Epithelial cell of esophagus (primary cell): ENCODE data around the gene SCN5A.

Experiments used
- DNase-seq: peaks from one replicate; pipeline ENCODE4 v3.0.0; 2010; ENCODE audit warnings: low read depth
- H3K4me3 ChIP-seq: 2 replicates; pipeline ENCODE4 v1.5.1; 2011; ENCODE audit warnings: mild to moderate bottlenecking, low read length, control low read depth
- TF ChIP-seq, protein P1 (sequence below): IDR thresholded peaks from 2 replicates; pipeline ENCODE4 v1.5.1; 2011; ENCODE audit warnings: low read depth, mild to moderate bottlenecking, low read length, control low read depth, inconsistent platforms; ENCODE audit not compliant: insufficient read depth; ENCODE audit errors: missing control alignments

Gene SCN5A

DNA sequence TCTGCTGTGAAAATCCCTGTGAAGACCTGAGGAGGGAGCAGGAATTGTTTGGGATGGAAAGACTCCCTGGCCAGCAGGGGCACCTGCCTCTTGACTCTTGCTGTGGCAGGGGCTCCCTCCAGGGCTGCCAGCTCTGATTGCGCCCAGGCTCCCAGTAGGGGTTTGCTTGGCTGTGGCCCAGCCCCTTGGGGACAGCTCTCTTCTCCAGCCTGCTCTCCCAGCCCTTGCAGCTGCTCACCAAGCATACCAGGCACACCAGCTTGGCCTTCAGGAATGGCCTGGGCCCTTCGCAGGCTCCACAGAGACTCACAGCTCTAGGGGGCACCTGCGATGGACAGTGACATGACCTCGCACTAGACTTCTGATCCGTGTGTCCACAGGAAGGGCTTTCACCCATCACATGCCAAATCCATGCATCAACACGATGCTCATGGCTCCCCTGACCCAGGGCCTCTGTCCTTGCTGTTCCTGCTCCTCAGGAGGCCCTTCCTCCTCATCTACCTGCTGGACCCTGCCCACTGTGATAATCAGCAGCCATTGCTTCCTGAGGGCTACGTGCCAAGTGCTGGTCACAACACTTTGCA is 61.8 kb downstream of the SCN5A start:
- no peak overlapping the region for H3K4me3 ChIP-seq
- TF ChIP-seq, protein P1, sequence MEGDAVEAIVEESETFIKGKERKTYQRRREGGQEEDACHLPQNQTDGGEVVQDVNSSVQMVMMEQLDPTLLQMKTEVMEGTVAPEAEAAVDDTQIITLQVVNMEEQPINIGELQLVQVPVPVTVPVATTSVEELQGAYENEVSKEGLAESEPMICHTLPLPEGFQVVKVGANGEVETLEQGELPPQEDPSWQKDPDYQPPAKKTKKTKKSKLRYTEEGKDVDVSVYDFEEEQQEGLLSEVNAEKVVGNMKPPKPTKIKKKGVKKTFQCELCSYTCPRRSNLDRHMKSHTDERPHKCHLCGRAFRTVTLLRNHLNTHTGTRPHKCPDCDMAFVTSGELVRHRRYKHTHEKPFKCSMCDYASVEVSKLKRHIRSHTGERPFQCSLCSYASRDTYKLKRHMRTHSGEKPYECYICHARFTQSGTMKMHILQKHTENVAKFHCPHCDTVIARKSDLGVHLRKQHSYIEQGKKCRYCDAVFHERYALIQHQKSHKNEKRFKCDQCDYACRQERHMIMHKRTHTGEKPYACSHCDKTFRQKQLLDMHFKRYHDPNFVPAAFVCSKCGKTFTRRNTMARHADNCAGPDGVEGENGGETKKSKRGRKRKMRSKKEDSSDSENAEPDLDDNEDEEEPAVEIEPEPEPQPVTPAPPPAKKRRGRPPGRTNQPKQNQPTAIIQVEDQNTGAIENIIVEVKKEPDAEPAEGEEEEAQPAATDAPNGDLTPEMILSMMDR, result no peak
- no peak for DNase-seq

DNA sequence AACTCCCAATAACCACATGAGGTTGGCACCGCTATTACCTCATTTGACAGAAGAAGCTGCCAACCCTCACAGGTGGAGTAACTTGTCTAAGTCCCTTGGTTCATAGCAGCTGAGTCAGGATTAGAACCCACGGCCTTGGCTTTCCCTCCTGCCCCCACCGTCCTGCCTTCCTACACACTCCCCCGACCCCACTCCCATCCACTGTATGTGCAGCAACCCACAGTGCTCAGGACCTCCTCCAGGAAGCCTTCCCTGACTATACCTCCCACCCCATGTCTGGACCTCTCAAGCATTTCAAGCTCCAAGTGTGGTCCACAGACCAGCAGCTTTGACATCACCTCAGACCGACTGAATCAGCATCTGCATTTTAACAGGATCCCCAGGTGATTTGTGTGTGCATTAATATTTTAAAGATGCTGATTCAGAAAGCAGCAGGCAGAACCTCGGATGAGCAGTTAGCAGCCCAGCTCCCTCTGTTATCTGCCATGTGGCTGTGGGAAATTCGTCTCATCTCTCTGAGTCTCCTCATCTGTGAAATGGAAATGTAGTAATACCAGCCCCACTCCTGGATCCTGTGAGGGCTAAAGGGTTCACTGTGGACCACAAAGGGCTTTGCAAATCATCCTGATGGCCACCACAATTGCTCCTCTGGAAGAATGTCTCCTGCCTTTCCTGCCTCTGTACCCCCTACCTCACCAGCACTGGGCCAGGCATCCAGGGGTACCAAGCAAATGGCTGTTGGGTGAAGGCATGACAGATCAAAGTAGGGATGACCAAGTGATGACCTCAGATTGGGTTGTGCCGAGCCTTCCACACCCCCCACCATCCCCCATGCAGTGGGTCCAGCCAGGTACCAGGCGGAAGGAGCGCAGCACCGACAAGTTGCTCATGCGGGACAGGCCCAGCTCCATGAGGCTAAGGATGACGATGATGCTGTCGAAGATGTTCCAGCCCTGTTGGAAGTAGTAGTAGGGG is 62.7 kb downstream of the SCN5A start:
- DNase-seq, result no peak

DNA sequence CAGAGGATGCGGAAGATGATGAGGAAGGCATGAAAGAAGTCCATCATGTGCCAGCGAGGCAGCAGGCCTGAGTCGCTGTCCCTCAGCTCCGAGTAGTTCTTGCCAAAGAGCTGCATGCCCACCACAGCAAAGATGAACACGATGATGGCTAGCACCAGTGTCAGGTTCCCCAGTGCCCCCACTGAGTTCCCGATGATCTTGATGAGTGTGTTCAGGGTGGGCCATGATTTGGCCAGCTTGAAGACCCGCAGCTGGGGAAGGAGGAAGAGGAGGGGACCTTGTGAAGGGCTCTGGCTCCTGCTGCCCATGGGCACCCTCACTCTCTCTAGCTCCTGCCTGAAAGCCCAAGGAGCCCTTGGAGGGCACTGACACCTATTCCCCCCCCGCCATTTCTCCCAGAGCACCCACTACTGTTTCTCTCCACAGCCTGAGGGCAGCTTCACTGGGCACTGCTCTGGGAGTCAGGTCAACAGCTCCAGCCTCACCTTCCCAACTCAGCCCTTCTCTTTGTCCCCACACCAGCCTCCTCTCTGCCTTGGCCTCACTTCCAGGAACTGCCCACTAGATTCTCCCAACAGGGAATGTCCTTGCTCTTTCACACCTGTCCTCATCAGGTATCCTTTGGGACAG is 63.6 kb downstream of the SCN5A start:
- DNase-seq, result no peak
- TF ChIP-seq, protein P1, result no peak
- H3K4me3 ChIP-seq, result no peak overlapping the region

More for the DNA sequence above, 62.7 kb downstream of the SCN5A start:
- TF ChIP-seq, protein P1, result no peak
- H3K4me3 ChIP-seq, result no peak overlapping the region

DNA sequence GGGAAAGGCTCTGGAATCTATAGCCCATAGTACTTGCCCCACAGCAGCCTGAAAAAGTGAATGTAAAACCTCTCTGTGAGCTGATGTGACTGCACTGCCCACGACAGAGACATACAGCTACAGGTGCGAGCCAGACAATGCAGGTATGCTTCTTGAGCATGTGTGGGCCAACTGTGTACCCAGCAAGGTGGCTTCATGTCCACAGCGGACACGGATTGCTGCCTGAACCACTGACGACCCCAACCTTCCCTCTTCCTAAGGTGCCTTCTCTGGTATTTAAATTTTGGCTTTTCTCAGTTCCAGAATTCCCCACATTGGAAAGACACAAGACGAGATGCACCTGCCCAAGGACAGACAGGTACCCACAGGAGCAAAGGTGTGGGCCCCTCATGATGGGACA is 65.8 kb downstream of the SCN5A start:
- H3K4me3 ChIP-seq, result no peak overlapping the region
- TF ChIP-seq, protein P1, result no peak
- DNase-seq, result no peak

DNA sequence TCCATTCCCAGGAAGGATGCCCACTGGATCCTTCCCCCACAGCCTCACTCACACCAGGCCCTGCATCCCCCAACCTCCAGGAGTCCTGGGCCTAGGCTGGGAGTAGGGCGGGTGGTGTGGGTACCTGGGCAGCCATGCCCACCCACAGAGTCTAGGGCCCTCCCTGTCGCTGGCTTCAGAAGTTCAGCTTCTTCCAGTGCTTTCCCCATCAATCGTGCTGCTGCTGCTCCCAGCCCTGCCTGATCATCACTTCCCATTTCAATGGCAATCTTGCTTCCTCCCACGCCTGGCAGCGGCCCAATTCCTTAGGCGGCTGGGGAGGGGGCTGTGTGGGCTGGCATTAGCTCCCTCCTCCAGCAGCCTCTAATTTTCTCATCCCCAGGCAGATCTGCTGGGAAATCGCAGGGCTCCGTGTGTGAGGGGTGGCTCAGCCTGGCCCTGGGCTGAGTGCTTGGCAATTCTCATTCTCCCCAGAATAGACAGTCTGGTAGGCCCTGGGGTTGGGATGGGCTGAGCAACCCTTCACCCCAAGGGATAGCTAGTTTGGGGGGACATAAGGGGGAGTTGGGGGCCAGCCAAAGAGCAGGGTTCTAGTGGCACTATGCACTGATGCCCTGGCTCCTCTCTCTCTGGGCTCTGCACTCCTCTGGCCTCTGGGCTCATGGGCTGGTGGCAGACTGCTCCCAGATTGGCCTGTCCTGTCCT is 66.4 kb downstream of the SCN5A start:
- H3K4me3 ChIP-seq, result no peak overlapping the region
- TF ChIP-seq, protein P1, result no peak
- no peak for DNase-seq

DNA sequence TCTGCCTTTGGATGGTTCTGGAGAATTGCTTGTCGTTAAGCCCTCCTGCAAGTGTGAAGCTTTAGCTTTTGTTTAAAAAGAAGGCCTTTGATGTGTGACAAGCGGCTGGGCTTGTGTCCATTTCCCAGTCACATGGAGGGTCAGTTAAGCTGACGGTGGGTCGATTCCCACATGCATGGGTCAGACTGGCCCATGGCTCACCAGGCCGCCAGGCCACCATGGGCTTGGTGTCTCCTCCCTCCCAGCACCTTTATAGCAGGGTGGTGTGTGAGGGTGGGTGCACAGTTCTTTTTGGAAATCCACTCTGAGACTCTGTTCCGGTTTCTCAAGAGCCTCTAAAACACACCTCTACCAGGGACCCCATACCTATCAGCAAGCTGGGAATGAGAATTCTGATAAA is 67.2 kb downstream of the SCN5A start:
- DNase-seq, result no peak
- TF ChIP-seq, protein P1, result no peak

More for the DNA sequence above, 67.2 kb downstream of the SCN5A start:
- H3K4me3 ChIP-seq, result no peak overlapping the region
